Dedifferentiated amniotic fluid mesenchymal stem cell (primary cell): Measurements from ENCODE around the gene CSNK1G2.

ENCODE experiments used
- DNase-seq: peaks from one replicate; pipeline ENCODE4 v3.0.0-alpha.2; 2016; ENCODE audit errors: extremely low spot score

CSNK1G2 gene

GRCh38 chr19:1918975-1919374, 22.0 kb upstream of the CSNK1G2 start:
- no peak for DNase-seq

- no peak for DNase-seq
Measured at GRCh38 chr19:1920644-1921043, 20.3 kb upstream of the CSNK1G2 start.

- DNase-seq, result no peak
Measured at GRCh38 chr19:1921326-1921725, 19.6 kb upstream of the CSNK1G2 start.

GRCh38 chr19:1921825-1922224, 19.1 kb upstream of the CSNK1G2 start:
- DNase-seq, result no peak

- no peak for DNase-seq
Measured at GRCh38 chr19:1922803-1923202, 18.2 kb upstream of the CSNK1G2 start.

- DNase-seq, result no peak
Measured at GRCh38 chr19:1923319-1923718, 17.7 kb upstream of the CSNK1G2 start.

- DNase-seq, result no peak
Measured at GRCh38 chr19:1924320-1924961, 16.5 kb upstream of the CSNK1G2 start.

- no peak for DNase-seq
Measured at GRCh38 chr19:1925544-1925943, 15.4 kb upstream of the CSNK1G2 start.

GRCh38 chr19:1929021-1929742, 11.8 kb upstream of the CSNK1G2 start:
- peak; percentile 52 for DNase-seq

- no peak for DNase-seq
Measured at GRCh38 chr19:1931445-1931844, 9.5 kb upstream of the CSNK1G2 start.

- DNase-seq, result no peak
Measured at GRCh38 chr19:1932395-1932794, 8.6 kb upstream of the CSNK1G2 start.

- DNase-seq, result no peak
Measured at GRCh38 chr19:1933244-1933643, 7.7 kb upstream of the CSNK1G2 start.

- DNase-seq, result no peak
Measured at GRCh38 chr19:1933942-1934341, 7.0 kb upstream of the CSNK1G2 start.

GRCh38 chr19:1935484-1936208, 5.3 kb upstream of the CSNK1G2 start:
- DNase-seq, result no peak

- no peak for DNase-seq
Measured at GRCh38 chr19:1936430-1936829, 4.5 kb upstream of the CSNK1G2 start.

- no peak for DNase-seq
Measured at GRCh38 chr19:1936916-1937610, 3.9 kb upstream of the CSNK1G2 start.

GRCh38 chr19:1938071-1938470, 2.9 kb upstream of the CSNK1G2 start:
- DNase-seq, result no peak

- peak; percentile 51 for DNase-seq
Measured at GRCh38 chr19:1942078-1942933, 1.3 kb downstream of the CSNK1G2 start.

GRCh38 chr19:1942934-1943555, 2.1 kb downstream of the CSNK1G2 start:
- DNase-seq, result no peak

GRCh38 chr19:1943661-1944087, 2.7 kb downstream of the CSNK1G2 start:
- DNase-seq, result no peak
